HFFc6 (cell line): ENCODE results near the gene MCU. TPM values are rescaled to one million over a fixed set of nuclear protein-coding genes. Genes with fewer than 3 reads are reported as not detected.
"Not testable (repeated sequence)": the region's sequence is repeated elsewhere in the genome, so short reads cannot be mapped to it uniquely, and the experiment has no call there.

Experiments used
- DNase-seq: peaks from one replicate; pipeline ENCODE4 v3.0.0-alpha.2; 2018
- H3K27ac Mint-ChIP-seq: 2 replicates; pipeline ENCODE4 v1.8.0; 2020; ENCODE audit warnings: mild to moderate bottlenecking, mixed read lengths
- H3K27me3 Mint-ChIP-seq: 2 replicates; pipeline ENCODE4 v1.8.0; 2021; ENCODE audit warnings: mild to moderate bottlenecking, moderate library complexity, mixed read lengths; ENCODE audit not compliant: insufficient read depth
- H3K36me3 Mint-ChIP-seq: 2 replicates; pipeline ENCODE4 v1.8.0; 2021; ENCODE audit warnings: low read depth, mixed read lengths
- H3K4me1 Mint-ChIP-seq: 2 replicates; pipeline ENCODE4 v1.8.0; 2020; ENCODE audit warnings: low read depth, mixed read lengths
- H3K4me3 Mint-ChIP-seq: 2 replicates; pipeline ENCODE4 v1.8.0; 2020; ENCODE audit warnings: mild to moderate bottlenecking, moderate library complexity, mixed read lengths
- H3K9me3 Mint-ChIP-seq: 2 replicates; pipeline ENCODE4 v1.8.0; 2020; ENCODE audit warnings: mild to moderate bottlenecking, mixed read lengths
- CTCF ChIP-seq: fragments of 200-600 bp; sonication (generic); IDR thresholded peaks from 2 replicates; pipeline ENCODE4 v1.5.0; 2021; ENCODE audit warnings: antibody characterized with exemption, mild to moderate bottlenecking
- long read RNA-seq: library from polyadenylated mRNA; unstranded; transcript quantifications from one replicate; pipeline ENCODE4 v2.0.0, GENCODE V29; 2019
- total RNA-seq, 6 experiments: library from RNA; stranded (reverse); fragmentation: NEBNext Ultra II Directional; extraction: Animal tissue kit (Norgen Biotek cat#: 25700); gene quantifications; 2 replicates in 1 of 6; 3 replicates in 5 of 6; pipeline ENCODE4 v1.2.3, GENCODE V29; 2021

Gene MCU
- 10 to 100 TPM; 28.3 to 36.2 (median 32.3) TPM for total RNA-seq
- long read RNA-seq, transcript MCU-202 (8 exons, 2,949 nt), result major isoform, 18 of 22 reads
- long read RNA-seq, partial matches to known transcripts, result 3 of 22 reads
- long read RNA-seq, other reads (novel, unspliced or antisense), result 1 of 22 reads

- H3K36me3 Mint-ChIP-seq, result no peaks in the 10 kb centered on the region
- no peaks in the 10 kb centered on the region; the same call in 1 of the 2 replicates for H3K27me3 Mint-ChIP-seq
- DNase-seq, result peak; percentile 91
- H3K4me1 Mint-ChIP-seq, result peaks cover 68% of the 10 kb centered on the region
- H3K9me3 Mint-ChIP-seq, result no peaks in the 10 kb centered on the region
- H3K4me3 Mint-ChIP-seq, result peak within 1 kb of the TSS; percentile 93
- no peak for TF ChIP-seq CTCF
- peak within 1 kb of the TSS; percentile 49 for H3K27ac Mint-ChIP-seq
Measured at GRCh38 chr10:72691863-72692743, at the start of gene MCU. TSS of gene MCU (plus strand) at chr10:72692143. CDS start at chr10:72692152, 9 bp downstream.

DNA sequence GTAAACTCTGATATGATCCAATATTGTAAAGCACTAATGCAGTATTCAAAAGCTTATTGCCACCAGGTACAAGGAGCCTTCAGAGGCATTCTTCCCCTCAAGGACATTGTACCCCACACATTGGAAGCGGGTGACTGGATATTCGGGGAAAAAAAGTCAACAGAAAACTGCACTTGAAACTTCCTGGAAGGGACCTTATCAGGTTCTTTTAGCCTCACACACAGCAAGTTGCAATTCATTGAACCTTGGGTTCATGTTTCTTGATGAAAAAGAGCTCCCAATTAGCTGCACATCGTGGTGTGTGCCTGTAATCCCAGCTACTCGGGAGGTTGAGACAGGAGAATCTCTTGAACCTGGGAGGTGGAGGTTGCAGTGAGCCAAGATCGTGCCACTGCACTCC is 49.6 kb upstream of the MCU start:
- no peak for DNase-seq
- Mint-ChIP-seq H3K4me1 (peaks cover 16% of the 10 kb centered on the region), H3K9me3 (no peaks in the 10 kb centered on the region), H3K27ac (no peak overlapping the region), H3K27me3 (no peaks in the 10 kb centered on the region; the same call in 1 of the 2 replicates), H3K4me3 (no peak overlapping the region), H3K36me3 (no peaks in the 10 kb centered on the region)
- no peak for TF ChIP-seq CTCF

DNA sequence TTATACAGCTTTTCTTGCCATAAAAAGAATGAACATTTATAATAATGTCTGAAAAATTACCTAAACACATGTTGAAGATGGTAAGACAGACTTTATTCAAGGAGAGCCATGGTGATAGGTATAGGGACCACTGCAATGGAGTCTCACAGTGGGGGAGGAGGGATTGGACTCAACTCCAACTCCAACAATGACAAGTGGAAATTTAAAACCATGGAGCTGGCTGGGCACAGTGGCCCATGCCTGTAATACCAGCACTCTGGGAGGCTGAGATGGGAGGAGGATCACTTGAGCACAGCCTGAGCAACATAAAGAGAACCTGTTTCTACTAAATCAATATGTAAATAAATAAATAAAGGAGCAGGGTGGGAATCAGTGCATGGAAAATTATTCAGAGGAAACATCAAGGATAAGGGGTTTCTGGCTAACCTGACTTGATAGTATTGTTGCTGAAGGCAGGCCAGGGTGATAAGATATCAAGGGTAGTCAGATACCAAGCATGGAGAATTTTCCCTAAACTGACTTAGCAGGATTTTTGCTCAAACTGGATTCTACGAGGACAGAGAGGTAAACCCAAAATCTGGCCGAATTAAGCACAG is 46.6 kb upstream of the MCU start:
- no peak for TF ChIP-seq CTCF
- H3K27me3 Mint-ChIP-seq, result peaks cover 2% of the 10 kb centered on the region
- peaks cover 5% of the 10 kb centered on the region; the same call in 1 of the 2 replicates for H3K4me1 Mint-ChIP-seq
- no peak overlapping the region for H3K27ac Mint-ChIP-seq
- no peaks in the 10 kb centered on the region for H3K36me3 Mint-ChIP-seq
- H3K4me3 Mint-ChIP-seq, result no peak overlapping the region
- no peaks in the 10 kb centered on the region for H3K9me3 Mint-ChIP-seq
- DNase-seq, result no peak

GRCh38 chr10:72646971-72647370 is 45.0 kb upstream of the MCU start:
- not testable (repeated sequence) for H3K9me3 Mint-ChIP-seq, H3K4me1 Mint-ChIP-seq, H3K36me3 Mint-ChIP-seq, H3K27ac Mint-ChIP-seq, H3K4me3 Mint-ChIP-seq, DNase-seq, H3K27me3 Mint-ChIP-seq

GRCh38 chr10:72648301-72648700 is 43.6 kb upstream of the MCU start:
- Mint-ChIP-seq H3K4me1 (peaks cover 5% of the 10 kb centered on the region; the same call in 1 of the 2 replicates), H3K4me3 (no peak overlapping the region), H3K27ac (no peak overlapping the region), H3K9me3 (no peaks in the 10 kb centered on the region), H3K36me3 (no peaks in the 10 kb centered on the region), H3K27me3 (peaks cover 4% of the 10 kb centered on the region)
- no peak for TF ChIP-seq CTCF
- no peak for DNase-seq

DNA sequence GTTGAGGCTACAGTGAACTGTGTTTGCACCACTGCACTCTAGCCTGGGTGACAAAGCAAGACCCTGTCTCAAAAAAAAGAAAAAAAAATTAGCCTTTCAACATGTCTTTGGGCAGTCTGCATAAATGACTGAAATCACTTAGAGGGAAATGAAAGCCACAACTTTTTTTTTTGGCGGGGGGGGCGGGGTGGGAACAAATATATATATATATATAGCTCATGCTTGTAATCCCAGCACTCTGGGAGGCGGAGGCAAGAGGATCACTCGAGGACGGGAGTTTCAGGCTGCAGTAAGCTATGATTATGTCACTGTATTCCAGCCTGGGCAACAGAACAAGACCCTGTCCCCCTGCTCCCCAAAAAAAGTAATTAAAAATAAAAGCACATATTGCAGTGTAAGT is 42.7 kb upstream of the MCU start:
- Mint-ChIP-seq H3K27me3 (peaks cover 4% of the 10 kb centered on the region), H3K4me3 (no peak overlapping the region), H3K4me1 (peaks cover 5% of the 10 kb centered on the region; the same call in 1 of the 2 replicates), H3K27ac (no peak overlapping the region), H3K9me3 (no peaks in the 10 kb centered on the region), H3K36me3 (no peaks in the 10 kb centered on the region)
- DNase-seq, result no peak
- TF ChIP-seq CTCF, result no peak
